Esophagus muscularis mucosa (tissue), 4 donors: ENCODE results near the gene CREM. TPM values are rescaled to one million over a fixed set of nuclear protein-coding genes. Genes with fewer than 3 reads are reported as not detected.
A peak's percentile ranks its signal among the peaks of the same experiment; 100 is the strongest.

Experiments
- DNase-seq: peaks from one replicate; pipeline ENCODE4 v3.0.0-alpha.2; 2017; ENCODE audit errors: extremely low spot score
- H3K27ac ChIP-seq, 4 donors: fragments of 200-600 bp; sonication (generic); replicated peaks in 1 of 4; 1 replicate in 3 of 4; 2 replicates in 1 of 4; pipeline ENCODE4 v1.5.1; 2016 to 2019; ENCODE audit warnings: mild to moderate bottlenecking in 1 of 4
- H3K27me3 ChIP-seq, 4 donors: fragments of 200-600 bp; sonication (generic); one replicate each; pipeline versions ENCODE4 v1.5.1 to v1.6.0; 2016 to 2019
- H3K36me3 ChIP-seq, 4 donors: fragments of 200-600 bp; sonication (generic); one replicate each; pipeline ENCODE4 v1.5.1; 2016 to 2019
- H3K4me1 ChIP-seq, 4 donors: fragments of 200-600 bp; sonication (generic); one replicate each; pipeline ENCODE4 v1.5.1; 2016 to 2019
- H3K4me3 ChIP-seq, 4 donors: fragments of 200-600 bp; sonication (generic); 1 replicate in 2 of 4; 2 replicates in 2 of 4; pipeline ENCODE4 v1.5.1; 2016 to 2019; ENCODE audit warnings: mild to moderate bottlenecking in 4 of 4, moderate library complexity in 1 of 4
- H3K9me3 ChIP-seq, 4 donors: fragments of 200-600 bp; sonication (generic); 1 replicate in 3 of 4; 2 replicates in 1 of 4; pipeline ENCODE4 v1.5.1; 2016 to 2019
- CTCF ChIP-seq, 3 experiments: fragments of 200-600 bp in 2 of 3; fragments of 450-650 bp in 1 of 3; sonication (generic) in 2 of 3; IDR thresholded peaks; one replicate each; pipeline ENCODE4 v1.5.1; 2017 to 2019; ENCODE audit warnings: antibody characterized with exemption in 3 of 3, mild to moderate bottlenecking in 2 of 3, moderate library complexity in 1 of 3
- EP300 ChIP-seq: sonication (generic); formaldehyde crosslinking; IDR thresholded peaks from one replicate; pipeline ENCODE4 v1.6.1; 2017; ENCODE audit warnings: antibody characterized with exemption
- POLR2A ChIP-seq: fragments of 450-650 bp; IDR thresholded peaks from one replicate; pipeline ENCODE4 v1.6.1; 2017; ENCODE audit warnings: antibody characterized with exemption, moderate library complexity, mild to moderate bottlenecking, low read depth
- POLR2AphosphoS5 ChIP-seq, 2 donors: sonication (generic); formaldehyde crosslinking; IDR thresholded peaks; one replicate each; pipeline ENCODE4 v1.6.1; 2017; ENCODE audit warnings: antibody characterized with exemption in 2 of 2
- WGBS: methylation state at CpG from one replicate; pipeline ENCODE4 v1.1.5; 2018; 5-methylcytosine and 5-hydroxymethylcytosine counted together
- intact Hi-C: fragments of 100-400 bp; cut with DNase I; formaldehyde crosslinking; loops from one replicate; pipeline ENCODE4 v1.15.1; 2023
- total RNA-seq, 4 donors: library from RNA; depleted of rRNA; stranded (reverse); fragments of >200 nt; gene quantifications; one replicate each; pipeline versions ENCODE4 v1.1.0 to v1.2.1, GENCODE V29; 2016

The CREM gene
- total RNA-seq, 4 donors from 2014 or later = 25.7 to 65.9 (median 29.5) TPM

GRCh38 chr10:35224045-35224740, 97.5 kb downstream of the CREM start:
- no peak for DNase-seq
- Histone ChIP-seq H3K36me3 (no peaks in the 10 kb centered on the region), H3K9me3 (no peaks in the 10 kb centered on the region), H3K27ac (no peak overlapping the region), H3K27me3 (no peaks in the 10 kb centered on the region), H3K4me3 (no peak overlapping the region), H3K4me1 (no peaks in the 10 kb centered on the region)
- 90% methylated on average over 8 of the region's 8 CpGs for WGBS
- intact Hi-C loops = no loop called here
- TF ChIP-seq EP300 (no peak), POLR2AphosphoS5 (IDR thresholded peaks at IDR 0.05) (no peak), POLR2A (no peak), CTCF (IDR thresholded peaks at IDR 0.05) (no peak)

GRCh38 chr10:35225204-35225603, 98.6 kb downstream of the CREM start:
- H3K36me3 ChIP-seq = no peaks in the 10 kb centered on the region
- intact Hi-C loops = no loop called here
- no peak overlapping the region for H3K27ac ChIP-seq
- TF ChIP-seq EP300 (no peak), CTCF (IDR thresholded peaks at IDR 0.05) (no peak), POLR2A (no peak), POLR2AphosphoS5 (IDR thresholded peaks at IDR 0.05) (peak in 1 of 2 donors; percentile 21)
- no peak for DNase-seq
- 72% methylated on average over 5 of the region's 5 CpGs for WGBS
- H3K4me1 ChIP-seq = no peaks in the 10 kb centered on the region
- no peaks in the 10 kb centered on the region for H3K9me3 ChIP-seq
- no peaks in the 10 kb centered on the region for H3K27me3 ChIP-seq
- no peak overlapping the region for H3K4me3 ChIP-seq

GRCh38 chr10:35226507-35226906, 99.9 kb downstream of the CREM start:
- Histone ChIP-seq H3K36me3 (no peaks in the 10 kb centered on the region), H3K27ac (no peak overlapping the region), H3K4me1 (no peaks in the 10 kb centered on the region), H3K27me3 (no peaks in the 10 kb centered on the region), H3K4me3 (no peak overlapping the region), H3K9me3 (no peaks in the 10 kb centered on the region)
- 89% methylated on average over 3 of the region's 3 CpGs for WGBS
- TF ChIP-seq CTCF (IDR thresholded peaks at IDR 0.05) (no peak), POLR2AphosphoS5 (IDR thresholded peaks at IDR 0.05) (no peak), EP300 (no peak), POLR2A (no peak)
- intact Hi-C loops = no loop called here
- no peak for DNase-seq

GRCh38 chr10:35228058-35228457, 101.4 kb downstream of the CREM start:
- TF ChIP-seq POLR2A (no peak), EP300 (no peak), CTCF (IDR thresholded peaks at IDR 0.05) (no peak)
- H3K27me3 ChIP-seq = no peaks in the 10 kb centered on the region
- H3K9me3 ChIP-seq = no peaks in the 10 kb centered on the region
- H3K4me3 ChIP-seq = no peak overlapping the region
- no peaks in the 10 kb centered on the region for H3K36me3 ChIP-seq
- H3K4me1 ChIP-seq = no peaks in the 10 kb centered on the region
- DNase-seq = no peak
- no peak overlapping the region for H3K27ac ChIP-seq
- WGBS = 97% methylated on average over 1 of the region's 1 CpG
- intact Hi-C loops = no loop called here

- intact Hi-C loops = loop anchor here (10.0 kb wide), 1 partner anchor 333 kb away; no protein-coding TSS in a partner anchor
- 98% methylated on average over 4 of the region's 4 CpGs for WGBS
- no peak for TF ChIP-seq CTCF (IDR thresholded peaks at IDR 0.05)
- TF ChIP-seq POLR2AphosphoS5 (IDR thresholded peaks at IDR 0.05) = no peak
- TF ChIP-seq EP300 = no peak
- no peak for TF ChIP-seq POLR2A
- Histone ChIP-seq H3K27me3 (no peaks in the 10 kb centered on the region), H3K27ac (no peak overlapping the region), H3K4me3 (no peak overlapping the region), H3K36me3 (no peaks in the 10 kb centered on the region), H3K4me1 (no peaks in the 10 kb centered on the region), H3K9me3 (no peaks in the 10 kb centered on the region)
- peak; percentile 57 for DNase-seq
Observed at GRCh38 chr10:35231646-35232045, 105.0 kb downstream of the CREM start.
